ENCODE measurements around the gene CPLANE2.

DNA sequence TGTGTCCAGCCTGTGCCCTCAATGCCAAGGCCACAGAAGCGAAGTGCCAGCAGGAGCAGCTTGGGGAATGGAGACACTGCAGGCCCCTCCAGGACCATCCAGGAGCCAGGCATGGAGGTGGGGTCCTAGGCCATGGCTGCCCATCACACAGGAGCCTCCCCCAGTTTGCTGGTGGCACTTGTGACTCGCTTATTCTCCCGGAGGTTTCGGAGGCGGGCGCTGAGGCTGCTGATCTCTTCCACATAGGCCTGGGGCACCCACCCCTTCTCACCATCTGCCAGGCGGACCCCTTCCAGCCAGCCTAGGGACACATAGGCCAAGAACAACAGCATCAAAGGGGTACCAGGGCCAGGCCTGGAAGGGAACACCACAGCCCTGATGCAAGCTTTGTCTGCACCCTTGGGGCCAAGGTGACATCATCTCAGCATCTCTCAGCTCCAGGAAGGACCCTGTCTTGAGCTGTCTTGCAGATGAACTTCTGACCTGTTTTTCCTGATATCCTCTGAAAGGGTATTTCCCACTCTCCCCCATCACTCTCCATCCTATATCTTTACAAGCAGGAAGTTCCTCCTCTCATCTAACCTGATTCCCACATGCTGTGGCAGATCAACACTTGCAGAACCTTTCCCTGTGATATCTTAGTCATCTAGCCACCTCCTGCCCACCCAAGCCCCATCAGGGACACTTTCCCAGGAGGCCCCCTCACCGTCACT is 38.4 kb downstream of the CPLANE2 start:
- TF ChIP-seq, protein P1, sequence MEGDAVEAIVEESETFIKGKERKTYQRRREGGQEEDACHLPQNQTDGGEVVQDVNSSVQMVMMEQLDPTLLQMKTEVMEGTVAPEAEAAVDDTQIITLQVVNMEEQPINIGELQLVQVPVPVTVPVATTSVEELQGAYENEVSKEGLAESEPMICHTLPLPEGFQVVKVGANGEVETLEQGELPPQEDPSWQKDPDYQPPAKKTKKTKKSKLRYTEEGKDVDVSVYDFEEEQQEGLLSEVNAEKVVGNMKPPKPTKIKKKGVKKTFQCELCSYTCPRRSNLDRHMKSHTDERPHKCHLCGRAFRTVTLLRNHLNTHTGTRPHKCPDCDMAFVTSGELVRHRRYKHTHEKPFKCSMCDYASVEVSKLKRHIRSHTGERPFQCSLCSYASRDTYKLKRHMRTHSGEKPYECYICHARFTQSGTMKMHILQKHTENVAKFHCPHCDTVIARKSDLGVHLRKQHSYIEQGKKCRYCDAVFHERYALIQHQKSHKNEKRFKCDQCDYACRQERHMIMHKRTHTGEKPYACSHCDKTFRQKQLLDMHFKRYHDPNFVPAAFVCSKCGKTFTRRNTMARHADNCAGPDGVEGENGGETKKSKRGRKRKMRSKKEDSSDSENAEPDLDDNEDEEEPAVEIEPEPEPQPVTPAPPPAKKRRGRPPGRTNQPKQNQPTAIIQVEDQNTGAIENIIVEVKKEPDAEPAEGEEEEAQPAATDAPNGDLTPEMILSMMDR (IDR thresholded peaks at IDR 0.05; ENCODE audit: insufficient read depth, low read length) = no peak
- TF ChIP-seq, protein P2, sequence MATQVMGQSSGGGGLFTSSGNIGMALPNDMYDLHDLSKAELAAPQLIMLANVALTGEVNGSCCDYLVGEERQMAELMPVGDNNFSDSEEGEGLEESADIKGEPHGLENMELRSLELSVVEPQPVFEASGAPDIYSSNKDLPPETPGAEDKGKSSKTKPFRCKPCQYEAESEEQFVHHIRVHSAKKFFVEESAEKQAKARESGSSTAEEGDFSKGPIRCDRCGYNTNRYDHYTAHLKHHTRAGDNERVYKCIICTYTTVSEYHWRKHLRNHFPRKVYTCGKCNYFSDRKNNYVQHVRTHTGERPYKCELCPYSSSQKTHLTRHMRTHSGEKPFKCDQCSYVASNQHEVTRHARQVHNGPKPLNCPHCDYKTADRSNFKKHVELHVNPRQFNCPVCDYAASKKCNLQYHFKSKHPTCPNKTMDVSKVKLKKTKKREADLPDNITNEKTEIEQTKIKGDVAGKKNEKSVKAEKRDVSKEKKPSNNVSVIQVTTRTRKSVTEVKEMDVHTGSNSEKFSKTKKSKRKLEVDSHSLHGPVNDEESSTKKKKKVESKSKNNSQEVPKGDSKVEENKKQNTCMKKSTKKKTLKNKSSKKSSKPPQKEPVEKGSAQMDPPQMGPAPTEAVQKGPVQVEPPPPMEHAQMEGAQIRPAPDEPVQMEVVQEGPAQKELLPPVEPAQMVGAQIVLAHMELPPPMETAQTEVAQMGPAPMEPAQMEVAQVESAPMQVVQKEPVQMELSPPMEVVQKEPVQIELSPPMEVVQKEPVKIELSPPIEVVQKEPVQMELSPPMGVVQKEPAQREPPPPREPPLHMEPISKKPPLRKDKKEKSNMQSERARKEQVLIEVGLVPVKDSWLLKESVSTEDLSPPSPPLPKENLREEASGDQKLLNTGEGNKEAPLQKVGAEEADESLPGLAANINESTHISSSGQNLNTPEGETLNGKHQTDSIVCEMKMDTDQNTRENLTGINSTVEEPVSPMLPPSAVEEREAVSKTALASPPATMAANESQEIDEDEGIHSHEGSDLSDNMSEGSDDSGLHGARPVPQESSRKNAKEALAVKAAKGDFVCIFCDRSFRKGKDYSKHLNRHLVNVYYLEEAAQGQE (IDR thresholded peaks at IDR 0.05; ENCODE audit: insufficient replicate concordance, low read depth) = no peak
- TF ChIP-seq POLR2AphosphoS5 (IDR thresholded peaks at IDR 0.05; ENCODE audit: low read depth) (no peak), SPI1 (IDR thresholded peaks at IDR 0.05; ENCODE audit: borderline replicate concordance, low read depth) (no peak)
